Activated CD8-positive, alpha-beta memory T cell treated with anti-CD3 and anti-CD28 coated beads, Interleukin-2, amount 50 U/mL, for 24 hours (primary cell): Measurements from ENCODE around the gene CYP11A1.
"Not testable (repeated sequence)": the region's sequence is repeated elsewhere in the genome, so short reads cannot be mapped to it uniquely, and the experiment has no call there.

Source experiments
- DNase-seq: peaks from one replicate; pipeline ENCODE4 v3.0.0-alpha.2; 2020; ENCODE audit errors: extremely low read depth

The CYP11A1 gene

DNA sequence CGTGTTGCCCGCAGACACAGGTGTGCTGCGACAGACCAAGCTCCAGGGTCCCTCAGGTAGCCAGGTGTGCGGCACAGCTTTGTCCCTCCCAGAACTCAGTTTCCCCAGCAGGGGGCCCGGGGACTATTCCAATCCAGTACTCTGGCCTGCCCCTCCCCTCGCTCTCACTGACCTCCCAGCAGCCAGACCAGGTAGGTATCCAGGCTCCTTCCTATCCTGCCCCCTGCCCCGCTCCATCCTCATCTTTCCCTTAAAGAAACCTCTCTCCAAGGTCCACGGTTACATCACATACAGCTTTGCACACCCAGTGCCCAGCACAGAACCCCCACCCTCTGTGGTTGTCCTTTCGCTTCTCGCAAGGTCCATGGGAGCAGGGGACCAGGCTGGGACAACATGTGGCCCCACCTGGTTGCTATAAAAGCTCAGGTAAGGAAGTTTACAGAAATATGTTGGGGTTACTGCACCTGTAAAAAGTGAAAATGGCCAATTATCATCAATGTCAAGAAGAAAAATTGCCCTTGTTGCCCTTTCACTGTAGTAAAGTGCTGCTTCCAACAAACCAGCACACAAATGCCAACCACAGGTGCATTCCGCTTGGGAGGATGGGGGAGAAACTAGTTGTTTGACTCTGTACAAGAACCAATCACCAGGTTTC, 7.3 kb upstream of the CYP11A1 start:
- DNase-seq = no peak

DNA sequence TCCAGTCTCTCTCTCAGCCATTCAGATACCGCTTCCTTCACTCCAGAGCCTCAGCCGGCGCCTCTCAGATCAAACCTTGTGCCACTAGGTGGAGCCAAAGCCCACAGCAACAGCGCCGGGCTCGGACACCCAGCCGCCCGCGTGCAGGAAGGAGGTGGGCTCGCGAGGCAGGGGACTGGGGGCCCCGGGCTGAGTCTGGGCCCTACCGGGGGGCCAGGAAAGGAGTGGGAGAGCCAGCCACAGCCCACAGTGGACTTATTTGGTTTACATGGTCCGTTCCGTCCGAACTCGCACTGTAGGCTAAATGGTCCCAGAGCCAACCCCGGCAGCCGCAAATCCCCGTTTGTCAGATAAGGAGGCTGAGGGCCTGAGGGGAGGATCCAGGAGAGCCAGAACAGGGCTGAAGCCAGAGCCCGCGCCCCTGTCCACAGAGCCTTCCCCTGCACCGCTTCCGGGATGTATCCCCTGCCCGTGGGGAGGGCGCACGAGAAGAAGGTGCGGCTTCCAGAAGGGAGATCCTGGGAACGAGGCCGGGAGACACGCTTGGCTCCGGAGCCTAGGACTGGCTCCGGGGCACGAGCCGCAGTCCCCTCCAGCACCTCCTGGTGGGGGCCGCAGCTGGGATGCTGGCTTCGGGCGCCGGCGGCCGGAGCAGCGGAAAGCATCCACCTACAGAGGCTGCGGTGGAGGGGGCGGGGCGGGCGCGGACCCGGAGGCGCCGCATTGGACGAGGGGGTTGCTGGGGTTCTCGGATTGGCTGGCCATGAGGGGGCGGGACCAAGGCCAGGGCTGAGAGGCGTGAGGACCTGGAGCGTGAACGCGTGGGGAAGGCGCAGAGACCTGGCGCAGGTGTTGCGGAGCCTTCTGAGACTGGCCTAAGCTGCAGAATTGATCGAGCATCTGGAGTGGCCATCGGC, 6.5 kb upstream of the CYP11A1 start:
- DNase-seq = peak; percentile 82

DNA sequence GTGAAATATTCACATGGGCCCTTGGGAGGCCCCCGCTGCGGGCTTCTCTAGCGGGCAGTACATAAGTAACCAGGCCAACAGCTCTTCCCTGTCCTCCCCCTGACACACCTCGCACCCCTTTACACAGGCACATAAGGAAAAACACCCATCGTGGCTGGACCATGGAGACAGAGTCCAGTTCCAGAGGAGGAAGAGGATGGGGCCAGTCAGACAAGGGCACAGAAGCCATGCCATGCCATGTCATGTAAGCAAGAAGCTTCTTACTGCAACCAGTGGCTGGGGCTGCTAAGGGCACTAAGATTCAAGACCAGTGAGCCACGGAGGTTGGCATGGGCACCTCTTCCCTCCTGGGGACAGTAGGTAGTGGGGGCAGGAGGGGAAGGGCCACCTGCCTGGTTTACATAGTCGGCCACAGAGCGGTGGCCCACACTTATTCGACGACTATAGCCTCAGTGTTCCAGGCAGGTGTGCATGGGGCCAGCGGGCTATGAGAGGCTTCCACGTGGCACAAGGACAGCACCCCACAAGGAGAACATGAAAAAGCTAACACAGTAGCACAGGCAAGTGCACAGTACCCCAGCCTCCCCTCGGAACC, 5.7 kb upstream of the CYP11A1 start:
- no peak for DNase-seq

- no peak for DNase-seq
Observed at GRCh38 chr15:74370471-74370870, 3.0 kb upstream of the CYP11A1 start.

GRCh38 chr15:74369756-74370155, 2.3 kb upstream of the CYP11A1 start:
- no peak for DNase-seq

DNA sequence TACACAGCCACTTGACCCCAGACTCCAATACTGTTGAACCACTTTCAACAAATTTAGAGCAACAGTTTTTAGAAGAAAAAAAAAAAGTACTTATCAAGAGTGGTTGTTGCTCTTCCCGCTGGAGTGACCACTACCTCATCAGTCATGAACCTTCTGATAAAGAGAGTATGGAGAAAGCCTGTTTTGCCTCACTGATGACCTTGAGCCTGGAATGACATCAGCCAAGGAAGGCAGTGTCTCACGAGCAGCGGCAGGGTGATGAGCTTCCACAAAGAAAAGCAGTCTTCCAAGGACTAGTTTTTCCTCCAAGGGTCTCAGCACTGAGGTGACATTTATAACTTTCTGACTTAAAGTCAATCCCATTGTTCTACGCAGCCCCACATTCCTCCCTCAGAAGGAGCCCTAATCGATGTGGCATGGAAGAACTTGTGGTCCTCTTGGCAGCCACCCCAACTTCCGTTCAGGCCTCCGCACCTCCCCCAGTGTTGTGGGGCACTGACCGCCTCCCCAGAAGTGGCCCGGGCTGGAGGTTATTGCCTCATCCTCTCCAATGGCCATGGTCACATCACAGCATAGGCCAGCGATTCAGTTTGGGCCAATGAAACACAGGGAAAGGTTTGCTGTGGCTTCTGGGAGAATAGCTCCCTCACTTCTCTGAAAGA, 1.8 kb upstream of the CYP11A1 start:
- no peak for DNase-seq

DNA sequence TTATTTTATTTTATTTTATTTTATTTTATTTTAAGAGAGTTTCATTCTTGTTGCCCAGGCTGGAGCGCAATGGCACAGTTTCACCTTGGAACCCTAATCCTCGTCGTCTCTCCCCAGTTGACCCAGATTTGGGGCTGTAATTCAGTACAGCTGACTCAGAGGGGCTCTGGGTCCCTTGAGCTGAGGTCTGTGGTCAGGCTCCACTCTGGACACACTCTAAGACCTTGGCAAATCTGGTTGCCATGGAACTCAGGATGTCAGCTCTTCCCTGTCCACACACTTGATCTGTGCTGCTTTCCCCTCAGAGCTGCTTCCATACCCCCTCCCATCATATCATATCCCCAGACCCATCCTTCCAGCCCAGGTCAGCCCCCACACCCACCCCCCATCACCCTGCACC, 675 bp upstream of the CYP11A1 start:
- DNase-seq = no peak

- no peak for DNase-seq
Observed at GRCh38 chr15:74365598-74366445, 1.6 kb downstream of the CYP11A1 start.

- DNase-seq = no peak
Observed at GRCh38 chr15:74364936-74365597, 2.4 kb downstream of the CYP11A1 start.

DNA sequence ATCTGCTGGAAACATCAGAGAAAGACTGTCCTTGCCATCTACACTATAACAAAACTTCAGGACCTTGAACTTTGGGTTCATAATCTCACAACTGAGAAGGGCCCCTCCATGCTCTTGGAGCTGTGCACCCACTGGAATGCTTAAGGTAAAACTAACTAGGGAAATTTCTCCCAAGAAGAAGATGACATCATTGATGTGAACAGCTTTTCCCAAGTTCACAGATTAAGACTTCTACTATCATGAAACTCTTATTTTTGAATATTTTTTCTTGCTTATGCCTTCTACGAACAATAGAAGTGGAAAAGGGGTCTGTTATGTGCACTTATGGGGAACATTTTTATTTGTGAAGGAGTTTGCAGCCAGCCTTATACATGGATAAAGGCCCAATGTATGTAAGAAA, 5.0 kb downstream of the CYP11A1 start:
- no peak for DNase-seq

DNA sequence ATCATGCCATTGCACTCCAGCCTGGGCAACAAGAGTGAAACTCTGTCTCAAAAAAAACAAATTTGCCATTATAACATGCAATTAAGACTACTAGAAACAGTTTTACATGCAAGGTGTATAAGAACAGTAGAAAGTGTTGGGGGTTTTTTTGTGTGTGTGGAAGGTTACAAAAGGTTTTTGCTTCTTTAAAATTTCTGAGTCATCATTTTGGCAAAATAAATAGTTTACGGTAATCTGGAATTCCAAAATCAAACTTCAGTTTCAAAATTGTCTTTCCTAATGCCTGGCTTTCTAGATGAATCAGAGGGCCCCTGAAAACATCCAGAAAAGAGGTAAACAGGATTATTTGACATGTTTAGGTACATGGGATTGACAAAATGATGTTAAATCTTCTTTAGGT, 6.6 kb downstream of the CYP11A1 start:
- DNase-seq = not testable (repeated sequence)

GRCh38 chr15:74359376-74359775, 8.1 kb downstream of the CYP11A1 start:
- not testable (repeated sequence) for DNase-seq

DNA sequence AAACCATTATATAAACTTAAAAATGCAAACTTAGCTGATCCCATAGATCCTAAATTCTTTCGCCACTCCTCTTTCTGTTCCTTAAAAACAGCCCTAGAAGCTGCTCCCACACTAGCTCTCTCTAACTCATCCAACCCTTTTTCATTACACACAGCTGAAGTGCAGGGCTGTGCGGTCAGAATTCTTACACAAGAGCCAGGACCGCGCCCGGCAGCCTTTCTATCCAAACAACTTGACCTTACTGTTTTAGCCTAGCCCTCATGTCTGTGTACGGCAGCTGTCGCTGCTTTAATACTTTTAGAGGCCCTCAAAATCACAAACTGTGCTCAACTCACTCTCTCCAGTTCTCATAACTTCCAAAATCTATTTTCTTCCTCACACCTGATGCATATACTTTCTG, 9.9 kb downstream of the CYP11A1 start:
- not testable (repeated sequence) for DNase-seq

DNA sequence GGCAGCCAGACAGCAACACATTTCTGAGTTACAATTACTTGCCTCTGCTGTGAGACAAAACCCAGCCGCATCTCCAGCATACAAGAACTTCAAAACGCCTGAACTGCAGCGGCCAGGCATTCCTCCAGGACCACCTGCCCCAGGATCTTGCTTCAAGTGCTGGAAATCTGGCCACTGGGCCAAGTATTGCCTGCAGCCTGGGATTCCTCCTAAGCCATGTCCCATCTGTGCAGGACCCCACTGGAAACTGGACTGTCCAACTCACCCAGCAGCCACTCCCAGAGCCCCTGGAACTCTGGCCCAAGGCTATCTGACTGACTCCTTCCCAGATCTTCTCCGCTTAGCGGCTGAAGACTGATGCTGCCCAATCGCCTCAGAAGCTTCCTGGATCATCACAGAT, 11.4 kb downstream of the CYP11A1 start:
- DNase-seq = not testable (repeated sequence)

- DNase-seq = not testable (repeated sequence)
Observed at GRCh38 chr15:74353992-74354391, 13.5 kb downstream of the CYP11A1 start.

- no peak for DNase-seq
Observed at GRCh38 chr15:74352393-74352910, 15.0 kb downstream of the CYP11A1 start.

- DNase-seq = no peak
Observed at GRCh38 chr15:74351670-74352069, 15.8 kb downstream of the CYP11A1 start.

DNA sequence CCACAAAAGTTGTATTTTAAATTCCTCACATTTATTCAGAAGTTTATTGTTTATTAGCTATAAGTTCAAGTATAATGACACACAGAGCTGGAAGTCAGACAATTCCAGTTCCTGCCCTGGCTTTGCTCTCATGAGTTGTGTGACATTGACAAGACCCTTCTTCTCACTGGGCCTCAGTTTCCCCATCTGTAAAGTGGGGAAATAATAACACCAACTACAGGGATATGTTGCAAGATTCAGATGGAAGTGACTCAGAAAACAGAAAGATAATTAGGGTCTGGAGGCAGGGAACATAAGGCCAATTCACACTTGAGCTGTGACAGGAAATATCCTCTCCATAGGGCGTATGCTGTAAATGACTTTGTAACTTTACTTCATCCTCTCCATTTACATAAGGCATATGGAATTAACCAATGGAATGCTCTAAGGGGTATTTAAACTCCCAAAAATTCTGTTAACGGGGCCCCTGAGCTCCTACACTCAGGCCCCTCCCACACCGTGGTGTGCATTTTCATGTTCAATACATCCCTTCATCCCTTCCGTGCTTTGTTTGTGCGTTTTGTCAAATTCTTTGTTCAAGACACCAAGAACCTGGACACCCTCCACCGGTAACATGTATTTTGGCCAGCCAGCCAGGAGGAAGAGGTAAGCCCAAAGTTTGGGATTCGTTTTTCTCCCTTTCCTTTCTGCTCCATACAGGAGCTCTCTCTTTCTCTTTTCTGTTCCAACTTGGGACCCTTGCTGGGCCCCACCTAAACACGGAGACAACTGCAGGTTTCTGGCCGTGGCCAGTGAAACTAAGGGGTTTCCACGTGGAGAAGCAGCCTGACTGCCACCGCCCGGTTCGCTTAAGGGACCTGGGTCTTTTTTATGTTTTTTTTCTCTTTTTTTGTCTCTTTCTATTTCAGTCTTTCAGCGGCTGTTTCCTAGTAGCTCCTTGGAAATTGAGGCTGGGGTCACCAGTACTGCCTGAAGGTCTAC, 16.9 kb downstream of the CYP11A1 start:
- no peak for DNase-seq

GRCh38 chr15:74349241-74349778, 18.1 kb downstream of the CYP11A1 start:
- DNase-seq = no peak
